Panc1 (cell line): Measurements from ENCODE around the gene DDI2. TPM values are rescaled to one million over a fixed set of nuclear protein-coding genes. Genes with fewer than 3 reads are reported as not detected.

Source experiments
- ATAC-seq: fragments of 200-7000 bp; cut with Tn5 transposase; 2 replicates; pipeline ENCODE4 v1.9.1; 2020; ENCODE audit warnings: mild to moderate bottlenecking, moderate library complexity
- BruUV-seq: library from RNA; stranded (reverse); fragments of 400-500 nt; replicated peaks from 2 replicates; lab custom pipeline; 2021; lab: Mats Ljungman, UMichigan
- CTCF ChIA-PET: fragments of 300-600 bp; sonication (Branson Sonifier 250); formaldehyde crosslinking; loops from one replicate; lab custom pipeline; 2022; ENCODE audit warnings: antibody characterized with exemption; lab: Charles Lee
- POLR2A ChIA-PET: fragments of 300-600 bp; sonication (Branson Sonifier 250); formaldehyde crosslinking; loops from one replicate; lab custom pipeline; 2022; ENCODE audit warnings: antibody characterized with exemption; lab: Charles Lee
- DNase-seq: peaks from one replicate; pipeline ENCODE4 v3.0.0-alpha.2; 2010; ENCODE audit warnings: low read depth, low spot score
- H3K27ac ChIP-seq: 2 replicates; pipeline ENCODE4 v1.5.1; 2011; ENCODE audit warnings: mild to moderate bottlenecking, low read length, inconsistent platforms
- H3K27me3 ChIP-seq: fragments of 200-500 bp; sonication (Bioruptor generic); 2 replicates; pipeline ENCODE4 v1.6.0; 2014; ENCODE audit warnings: low read length, inconsistent platforms; ENCODE audit not compliant: control insufficient read depth, insufficient read depth
- H3K36me3 ChIP-seq: fragments of 200-500 bp; sonication (Bioruptor generic); 2 replicates; pipeline ENCODE4 v1.5.1; 2014; ENCODE audit warnings: inconsistent platforms, mild to moderate bottlenecking, low read length, moderate library complexity; ENCODE audit not compliant: control insufficient read depth, insufficient read depth
- H3K4me1 ChIP-seq: 2 replicates; pipeline ENCODE4 v1.5.1; 2011; ENCODE audit warnings: inconsistent platforms, mild to moderate bottlenecking, low read length, moderate library complexity; ENCODE audit not compliant: control insufficient read depth, insufficient read depth
- H3K4me3 ChIP-seq, 2 experiments: 2 replicates each; pipeline ENCODE4 v1.5.1; 2011 to 2012; ENCODE audit warnings: low read depth in 2 of 2, low read length in 2 of 2, mild to moderate bottlenecking in 2 of 2, inconsistent platforms in 1 of 2, moderate library complexity in 1 of 2
- H3K9me3 ChIP-seq: fragments of 200-500 bp; sonication (Bioruptor generic); 2 replicates; pipeline ENCODE4 v1.5.1; 2014; ENCODE audit warnings: low read depth, mild to moderate bottlenecking, inconsistent platforms, low read length, moderate library complexity; ENCODE audit not compliant: control insufficient read depth, insufficient read depth
- CTCF ChIP-seq: fragments of 450-650 bp; IDR thresholded peaks from 2 replicates; pipeline ENCODE4 v1.5.1; 2017; ENCODE audit warnings: mild to moderate bottlenecking
- POLR2AphosphoS5 ChIP-seq: IDR thresholded peaks from 2 replicates; pipeline ENCODE4 v1.6.1; 2012; ENCODE audit warnings: mild to moderate bottlenecking, low read depth, low read length, moderate library complexity
- REST ChIP-seq, 2 experiments: IDR thresholded peaks; 2 replicates each; pipeline ENCODE4 v1.6.1; 2011 to 2012; ENCODE audit warnings: low read depth in 2 of 2, control low read depth in 1 of 2, low read length in 1 of 2, mild to moderate bottlenecking in 1 of 2, moderate library complexity in 1 of 2; ENCODE audit not compliant: insufficient read depth in 1 of 2
- SIN3A ChIP-seq: IDR thresholded peaks from 2 replicates; pipeline ENCODE4 v1.6.1; 2012; ENCODE audit warnings: low read depth, mild to moderate bottlenecking, low read length, moderate library complexity, borderline replicate concordance; ENCODE audit not compliant: insufficient read depth
- TCF7L2 ChIP-seq: IDR thresholded peaks from 2 replicates; pipeline ENCODE4 v1.6.1; 2011; ENCODE audit warnings: mild to moderate bottlenecking, low read depth, low read length, inconsistent platforms
- in situ Hi-C: cut with HindIII; loops from 2 replicates; pipeline ENCODE4 v1.10.0; 2016; ENCODE audit warnings: low sequenced_read_pairs, low pct_unique_long_range_greater_than_20kb
- intact Hi-C: fragments of 100-400 bp; cut with micrococcal nuclease; formaldehyde crosslinking; loops from one replicate; pipeline ENCODE4 v1.10.0; 2022; ENCODE audit not compliant: unreplicated experiment
- total RNA-seq: library from RNA; stranded (reverse); gene quantifications from one replicate; pipeline ENCODE4 v1.2.1, GENCODE V29; 2021; ENCODE audit not compliant: unreplicated experiment

Gene DDI2
- total RNA-seq, 1 experiment from 2014 or later, result 27.7 TPM

GRCh38 chr1:15610167-15610566 lies 7.1 kb upstream of the DDI2 start:
- DNase-seq, result no peak
- Histone ChIP-seq H3K27ac (no peak overlapping the region), H3K4me3 (no peak overlapping the region), H3K9me3 (no peaks in the 10 kb centered on the region), H3K4me1 (no peaks in the 10 kb centered on the region), H3K27me3 (no peaks in the 10 kb centered on the region), H3K36me3 (no peaks in the 10 kb centered on the region)
- no TSS peak for BruUV-seq
- intact Hi-C loops, result loop anchor here (10.0 kb wide), 1 partner anchor 135 kb away; the partner anchor contains the start of gene TMEM82
- ATAC-seq, result 0 out of 2 replicates have a peak, but pooled peaks have one; percentile 47
- TF ChIP-seq REST (IDR thresholded peaks at IDR 0.05; ENCODE audit: insufficient read depth in 1 of 2, low read depth in 2 of 2, low read length in 1 of 2) (no peak), POLR2AphosphoS5 (no peak), SIN3A (no peak), CTCF (no peak), TCF7L2 (no peak)
- POLR2A ChIA-PET, result no interaction called here
- CTCF ChIA-PET, result no interaction called here
- in situ Hi-C loops, result no loop called here

GRCh38 chr1:15616373-15617172 lies 685 bp upstream of the DDI2 start:
- Histone ChIP-seq H3K4me1 (peaks cover 25% of the 10 kb centered on the region), H3K27me3 (no peaks in the 10 kb centered on the region), H3K9me3 (no peaks in the 10 kb centered on the region), H3K36me3 (peaks cover 3% of the 10 kb centered on the region; the same call in 1 of the 2 replicates), H3K27ac (peak overlapping the region; percentile 91), H3K4me3 (peak overlapping the region; percentile 82 to 92)
- in situ Hi-C loops (no loop called here), intact Hi-C loops (loop anchor here (10.0 kb wide), 1 partner anchor 128 kb away; the partner anchor contains the start of gene TMEM82)
- DNase-seq, result no peak
- ChIA-PET POLR2A (no interaction called here), CTCF (no interaction called here)
- no peak; the same call in 1 of the 2 replicates for TF ChIP-seq SIN3A
- TF ChIP-seq REST (IDR thresholded peaks at IDR 0.05; ENCODE audit: insufficient read depth in 1 of 2, low read depth in 2 of 2, low read length in 1 of 2), result no peak
- TF ChIP-seq POLR2AphosphoS5, result peak; percentile 78
- no peak for TF ChIP-seq TCF7L2
- no peak for TF ChIP-seq CTCF
- ATAC-seq, result peak; percentile 46
- BruUV-seq, result TSS peak; percentile 69
